NCI-H345 treated with DMSO at 0.1 percent for 48 hours (cell line): ENCODE results near the gene KIAA1328.

Source experiments
- DNase-seq: peaks from one replicate; lab custom pipeline; 2025; ENCODE audit not compliant: unreplicated experiment; lab: John Stamatoyannopoulos, UW

Gene KIAA1328

GRCh38 chr18:36942264-36942663 lies 113.3 kb downstream of the KIAA1328 start:
- peak; percentile 15 for DNase-seq

GRCh38 chr18:36947820-36948348 lies 119.0 kb downstream of the KIAA1328 start:
- no peak for DNase-seq

GRCh38 chr18:36950282-36950681 lies 121.4 kb downstream of the KIAA1328 start:
- no peak for DNase-seq

DNA sequence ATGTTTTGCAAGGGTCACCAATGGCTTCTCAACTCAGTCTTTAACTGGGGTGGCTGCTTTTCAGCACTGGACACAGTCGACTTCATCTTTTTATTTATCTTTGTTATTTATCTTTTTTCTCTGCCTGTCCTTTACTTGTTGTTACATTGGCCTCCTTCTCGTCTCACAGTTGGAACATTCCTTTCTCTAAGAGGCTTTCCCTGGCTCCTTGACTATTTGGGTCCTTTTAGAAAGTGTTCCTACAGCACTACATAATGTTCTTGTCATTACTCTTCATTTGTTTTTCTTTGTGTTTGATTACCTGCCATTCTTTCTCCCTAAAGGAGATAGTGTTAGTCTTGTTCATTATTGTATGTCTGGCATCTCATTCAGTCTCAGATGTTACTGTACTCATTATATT lies 122.0 kb downstream of the KIAA1328 start:
- no peak for DNase-seq

DNA sequence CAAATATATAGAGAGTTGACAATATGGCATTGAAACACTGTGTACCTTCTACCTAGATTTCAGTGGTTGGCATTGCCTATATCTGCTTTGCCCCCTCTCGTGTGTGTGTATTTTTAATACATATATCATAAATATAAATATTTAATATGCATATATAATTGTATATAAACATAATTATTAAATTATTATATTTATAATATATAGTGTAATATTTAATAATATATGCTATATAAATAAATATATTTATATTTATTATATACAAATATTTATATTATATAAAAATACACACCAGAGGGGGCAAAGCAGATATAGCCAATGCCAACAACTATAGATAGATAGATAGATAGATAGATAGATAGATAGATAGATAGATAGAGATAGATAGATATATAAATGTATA lies 124.1 kb downstream of the KIAA1328 start:
- DNase-seq: no peak

DNA sequence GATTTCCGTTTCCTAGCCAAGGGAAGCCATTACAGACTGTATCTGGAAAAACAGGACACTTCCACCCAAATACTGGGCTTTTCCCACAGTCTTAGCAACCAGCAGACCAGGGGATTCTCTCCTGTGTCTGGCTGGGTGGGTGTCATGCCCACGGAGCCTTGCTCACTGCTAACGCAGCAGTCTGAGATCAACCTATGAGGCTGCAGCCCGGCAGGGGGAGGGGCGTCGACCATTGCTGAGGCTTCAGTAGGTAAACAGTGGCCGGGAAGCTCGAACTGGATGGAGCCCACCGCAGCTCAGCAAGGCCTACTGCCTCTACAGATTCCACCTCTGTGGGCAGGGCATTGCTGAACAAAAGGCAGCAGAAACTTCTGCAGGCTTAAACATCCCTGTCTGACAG lies 131.1 kb downstream of the KIAA1328 start:
- DNase-seq: no peak

- no peak for DNase-seq
Measured at GRCh38 chr18:36963464-36963863, 134.5 kb downstream of the KIAA1328 start.

DNA sequence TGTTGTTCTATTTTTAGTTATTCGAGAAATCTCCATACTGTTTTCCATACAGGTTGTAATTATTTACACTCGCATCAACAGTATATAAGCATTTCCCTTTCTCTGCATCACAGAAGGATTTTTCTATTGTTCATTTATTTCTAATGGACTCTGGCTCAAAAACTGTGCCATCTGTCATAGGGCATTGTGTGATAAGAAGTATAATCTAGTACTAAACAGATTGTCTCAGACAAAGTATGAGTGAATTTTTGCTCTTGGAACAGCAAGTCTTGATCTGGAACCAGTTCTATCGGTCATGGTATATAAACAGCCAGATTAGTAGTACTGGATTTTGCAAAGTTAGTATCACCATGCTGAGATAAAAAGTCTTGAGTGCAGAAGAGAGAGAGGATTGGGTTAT lies 145.8 kb downstream of the KIAA1328 start:
- no peak for DNase-seq

DNA sequence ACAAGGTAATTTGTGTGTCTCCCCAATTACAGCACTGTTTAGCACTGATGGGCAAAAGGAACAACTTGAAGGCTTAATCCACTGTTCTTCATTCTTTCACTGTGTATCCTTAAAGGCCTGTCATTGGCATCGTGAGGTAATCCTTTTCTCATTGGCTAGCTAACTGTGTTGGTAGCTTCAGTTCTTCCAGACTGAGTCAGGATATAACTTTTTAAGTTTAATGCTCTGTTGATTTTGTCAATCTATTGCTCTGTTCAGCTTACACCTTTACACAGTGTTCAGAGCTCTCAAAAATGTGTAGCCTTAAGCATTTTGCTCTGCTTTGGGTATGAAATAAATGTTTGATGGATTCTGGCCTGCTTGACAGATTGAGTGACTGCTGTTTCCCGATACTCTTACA lies 148.2 kb downstream of the KIAA1328 start:
- no peak for DNase-seq

DNA sequence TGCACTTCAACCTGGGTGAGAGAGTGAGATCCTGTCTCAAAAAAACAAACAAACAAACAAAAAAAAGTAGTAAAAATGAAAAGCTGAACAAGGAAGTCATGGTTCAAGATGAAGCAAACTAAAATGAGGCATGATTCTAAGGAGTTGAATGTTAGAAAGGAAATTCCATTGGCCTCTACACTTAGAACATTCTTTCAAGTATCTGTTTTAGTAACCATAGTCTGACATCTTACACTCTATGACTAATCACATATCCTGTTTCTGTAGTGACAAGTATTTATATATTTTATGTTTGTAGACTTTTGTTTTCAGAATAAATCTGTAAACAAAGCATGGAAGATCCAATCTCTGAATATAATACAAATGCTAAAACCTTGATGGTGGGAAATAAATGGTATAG lies 164.1 kb downstream of the KIAA1328 start:
- no peak for DNase-seq

- no peak for DNase-seq
Measured at GRCh38 chr18:37006742-37007141, 177.8 kb downstream of the KIAA1328 start.

GRCh38 chr18:37012452-37012851 lies 183.5 kb downstream of the KIAA1328 start:
- no peak for DNase-seq

DNA sequence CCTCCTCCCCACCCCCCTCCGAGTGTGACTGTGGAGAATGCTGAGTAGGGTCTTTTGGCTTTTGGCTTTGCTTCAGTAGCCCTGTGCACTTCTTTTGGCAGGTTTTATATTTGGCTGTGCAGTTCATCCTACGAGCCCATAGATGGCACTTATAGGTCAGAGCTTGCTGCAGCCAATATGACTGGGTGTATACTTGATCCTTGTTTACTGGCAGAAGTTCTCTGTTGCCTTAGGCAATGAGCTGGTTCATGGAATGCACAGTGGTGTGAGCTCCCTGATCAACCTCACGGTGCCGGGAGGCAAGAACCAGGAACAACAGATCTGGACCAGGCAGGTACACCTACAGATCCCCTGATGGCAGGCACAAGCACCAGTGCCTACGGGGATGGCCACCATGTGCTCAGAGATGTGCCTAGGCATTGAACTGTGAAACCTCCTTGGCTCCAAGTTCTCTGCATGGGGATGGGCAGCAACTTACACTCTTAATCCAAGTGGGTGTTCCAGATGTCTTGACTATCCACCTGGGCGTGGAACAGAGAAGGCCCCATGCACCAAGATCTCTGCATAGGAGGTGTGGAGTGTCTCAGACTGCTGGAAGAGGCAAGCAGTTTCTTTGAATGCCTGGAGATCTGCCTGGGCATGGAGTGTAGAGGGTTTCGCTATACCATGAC lies 190.4 kb downstream of the KIAA1328 start:
- DNase-seq: no peak

- DNase-seq: no peak
Measured at GRCh38 chr18:37033419-37033818, 204.5 kb downstream of the KIAA1328 start.

DNA sequence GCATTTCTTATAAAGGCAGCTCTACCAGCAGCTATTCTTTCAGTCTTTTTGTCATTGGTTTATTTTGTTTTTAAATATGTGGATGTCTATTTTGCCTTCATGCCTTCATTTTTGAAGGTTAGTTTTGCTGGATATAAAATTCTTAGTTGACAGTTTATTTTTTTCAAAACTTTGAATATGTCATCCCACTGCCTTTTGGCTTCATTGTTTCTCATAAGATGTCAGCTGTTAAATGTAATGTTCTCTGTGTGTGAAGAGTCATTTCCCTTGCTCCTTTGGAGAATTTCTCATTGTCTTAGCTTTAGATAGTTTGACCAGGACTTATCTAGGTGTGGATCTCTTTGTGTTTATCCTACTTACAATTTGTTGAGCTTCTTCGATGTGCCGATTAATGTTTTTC lies 213.5 kb downstream of the KIAA1328 start:
- DNase-seq: no peak

GRCh38 chr18:37055137-37055802 lies 226.3 kb downstream of the KIAA1328 start:
- no peak for DNase-seq

GRCh38 chr18:37064187-37064586 lies 235.3 kb downstream of the KIAA1328 start:
- DNase-seq: no peak

- no peak for DNase-seq
Measured at GRCh38 chr18:37065254-37065653, 236.3 kb downstream of the KIAA1328 start.

DNA sequence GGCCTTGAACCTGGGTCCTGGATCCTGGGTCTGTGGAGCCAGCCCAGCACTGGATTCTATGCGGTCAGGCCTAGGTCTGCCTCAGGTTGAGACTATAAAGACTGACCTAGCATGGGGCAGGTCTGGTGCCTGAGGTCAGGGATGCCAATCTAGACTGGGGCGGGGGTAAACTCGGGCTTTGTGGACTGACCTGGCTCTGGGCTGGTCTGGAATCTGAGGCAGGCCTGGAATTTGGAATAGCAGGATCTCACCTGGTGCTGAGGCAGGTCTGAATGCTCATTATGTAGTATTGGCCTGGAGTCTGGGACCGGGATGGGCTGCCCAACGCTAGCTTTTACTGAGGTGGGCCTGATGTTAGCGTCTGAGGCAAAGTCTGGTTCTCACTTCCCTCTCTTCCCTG lies 256.0 kb downstream of the KIAA1328 start:
- DNase-seq: no peak

- DNase-seq: no peak
Measured at GRCh38 chr18:37085362-37085761, 256.4 kb downstream of the KIAA1328 start.

GRCh38 chr18:37107748-37108522 lies 279.0 kb downstream of the KIAA1328 start:
- peak; percentile 44 for DNase-seq

GRCh38 chr18:37122877-37123276 lies 293.9 kb downstream of the KIAA1328 start:
- DNase-seq: no peak
